ENCODE measurements around the gene C1orf232. TPM values are rescaled to one million over a fixed set of nuclear protein-coding genes. Genes with fewer than 3 reads are reported as not detected.

C1orf232 gene
- total and polyA plus RNA-seq, 2 of the 13 experiments (the other 11 are each of a cell fraction or from before 2014, with no cell fraction given): not detected

- peak; percentile 78 for TF ChIP-seq ZNF18 (CRISPR knock-in tag; IDR thresholded peaks at IDR 0.05; ENCODE audit: insufficient replicate concordance)
- TF ChIP-seq HIVEP1 (CRISPR knock-in tag; IDR thresholded peaks at IDR 0.05): peak; percentile 97
- TF ChIP-seq TSC22D2 (CRISPR knock-in tag; IDR thresholded peaks at IDR 0.05; ENCODE audit: borderline replicate concordance): peak; percentile 62; the same call in 1 of the 2 replicates
- TF ChIP-seq NCOA5 (CRISPR knock-in tag; IDR thresholded peaks at IDR 0.05): peak; percentile 90; the same call in 1 of the 2 replicates
- TF ChIP-seq ZNF354B (CRISPR knock-in tag; IDR thresholded peaks at IDR 0.05): peak; percentile 89
- TF ChIP-seq ZNF451 (CRISPR knock-in tag; IDR thresholded peaks at IDR 0.05): peak; percentile 97
- no peak for TF ChIP-seq NR3C1 (CRISPR knock-in tag; IDR thresholded peaks at IDR 0.05)
- TF ChIP-seq KDM5B (CRISPR knock-in tag; IDR thresholded peaks at IDR 0.05; ENCODE audit: borderline replicate concordance): peak; percentile 98
- TF ChIP-seq ZBTB43 (CRISPR knock-in tag; conservative IDR thresholded peaks at IDR 0.05): peak; percentile 55; the same call in 1 of the 2 replicates
- 0 out of 2 replicates have a peak, but pooled peaks have one; percentile 73 for TF ChIP-seq EEA1 (CRISPR knock-in tag; IDR thresholded peaks at IDR 0.05; ENCODE audit: borderline replicate concordance)
- TF ChIP-seq E2F5 (CRISPR knock-in tag; conservative IDR thresholded peaks at IDR 0.05): no peak
- TF ChIP-seq AHDC1 (CRISPR knock-in tag; IDR thresholded peaks at IDR 0.05; ENCODE audit: borderline replicate concordance): no peak
- peak; percentile 90; the same call in 1 of the 2 replicates for TF ChIP-seq ZNF235 (CRISPR knock-in tag; IDR thresholded peaks at IDR 0.05; ENCODE audit: borderline replicate concordance)
- no peak for TF ChIP-seq ARNT (IDR thresholded peaks at IDR 0.05)
- peak; percentile 83 for TF ChIP-seq RFX5 (IDR thresholded peaks at IDR 0.05; ENCODE audit: low read depth, low read length)
- TF ChIP-seq ZNF558 (CRISPR knock-in tag; IDR thresholded peaks at IDR 0.05; ENCODE audit: borderline replicate concordance): no peak
- TF ChIP-seq AGO2 (optimal IDR thresholded peaks at IDR 0.05; ENCODE audit: low read depth, low read length): peak; percentile 72
- no peak for TF ChIP-seq NFE2L2 (IDR thresholded peaks at IDR 0.05; ENCODE audit: low read length)
- peak; percentile 80; the same call in 1 of the 2 replicates for TF ChIP-seq MAF1 (CRISPR knock-in tag; IDR thresholded peaks at IDR 0.05; ENCODE audit: borderline replicate concordance)
Measured at GRCh38 chr1:26169669-26170471, 1.1 kb upstream of the C1orf232 start, which contains the start of gene ZNF593 (continued).

All from HepG2 (cell line).